Subcutaneous abdominal adipose tissue (tissue), 5 donors: ENCODE measurements around the gene USP20.

Experiments used
- H3K27ac ChIP-seq: one replicate; pipeline ENCODE4 v1.7.0; 2013; ENCODE audit warnings: low read depth, mild to moderate bottlenecking, inconsistent platforms, low read length, moderate library complexity
- H3K27me3 ChIP-seq, 5 donors: one replicate each; pipeline ENCODE4 v1.7.0; 2013; ENCODE audit warnings: low read length in 5 of 5, inconsistent platforms in 1 of 5; ENCODE audit not compliant: control insufficient read depth in 5 of 5, insufficient read depth in 4 of 5
- H3K36me3 ChIP-seq, 5 donors: one replicate each; pipeline ENCODE4 v1.7.0; 2013; ENCODE audit warnings: low read length in 5 of 5; ENCODE audit not compliant: control insufficient read depth in 5 of 5, insufficient read depth in 5 of 5
- H3K4me1 ChIP-seq, 5 donors: one replicate each; pipeline ENCODE4 v1.7.0; 2013; ENCODE audit warnings: low read length in 5 of 5, mild to moderate bottlenecking in 3 of 5, moderate library complexity in 1 of 5; ENCODE audit not compliant: control insufficient read depth in 5 of 5, insufficient read depth in 5 of 5
- H3K4me3 ChIP-seq, 5 donors: one replicate each; pipeline ENCODE4 v1.7.0; 2013; ENCODE audit warnings: low read length in 5 of 5, low read depth in 1 of 5
- H3K9ac ChIP-seq, 5 donors: one replicate each; pipeline ENCODE4 v1.7.0; 2013; ENCODE audit warnings: low read length in 5 of 5, mild to moderate bottlenecking in 4 of 5, moderate library complexity in 3 of 5
- H3K9me3 ChIP-seq, 5 donors: one replicate each; pipeline ENCODE4 v1.7.0; 2013; ENCODE audit warnings: low read length in 5 of 5; ENCODE audit not compliant: control insufficient read depth in 5 of 5
- donor health status: healthy.
- donor health status: healthy.
- donor health status: healthy.
- donor health status: healthy.
- donor health status: healthy.

The USP20 gene

GRCh38 chr9:129835860-129836223, 584 bp downstream of the USP20 start:
- H3K36me3 ChIP-seq: peaks cover 0 to 21% (median 14%) of the 10 kb centered on the region in 5 donors
- peak overlapping the region; percentile 46 for H3K27ac ChIP-seq
- H3K4me1 ChIP-seq: peaks cover 3 to 35% (median 28%) of the 10 kb centered on the region in 5 donors
- H3K9ac ChIP-seq: peak overlapping the region in 4 of 5 donors; percentile 74 to 86 (median 84)
- H3K9me3 ChIP-seq: no peaks in the 10 kb centered on the region
- no peaks in the 10 kb centered on the region for H3K27me3 ChIP-seq
- peak overlapping the region; percentile 75 to 99 (median 88) for H3K4me3 ChIP-seq

GRCh38 chr9:129836311-129837007, 1.2 kb downstream of the USP20 start:
- Histone ChIP-seq H3K4me1 (peaks cover 3 to 35% (median 28%) of the 10 kb centered on the region in 5 donors), H3K27ac (no peak overlapping the region), H3K36me3 (peaks cover 0 to 17% (median 10%) of the 10 kb centered on the region in 5 donors), H3K27me3 (no peaks in the 10 kb centered on the region), H3K4me3 (peak overlapping the region; percentile 75 to 99 (median 88)), H3K9ac (peak overlapping the region in 3 of 5 donors; percentile 74 to 85 (median 83)), H3K9me3 (no peaks in the 10 kb centered on the region)

GRCh38 chr9:129838707-129839259, 3.5 kb downstream of the USP20 start:
- Histone ChIP-seq H3K4me3 (no peak overlapping the region), H3K9me3 (no peaks in the 10 kb centered on the region), H3K36me3 (peaks cover 0 to 6% (median 0%) of the 10 kb centered on the region in 5 donors), H3K27ac (no peak overlapping the region), H3K4me1 (peaks cover 3 to 34% (median 25%) of the 10 kb centered on the region in 5 donors), H3K9ac (no peak overlapping the region), H3K27me3 (no peaks in the 10 kb centered on the region)

GRCh38 chr9:129839324-129840023, 4.2 kb downstream of the USP20 start:
- H3K9me3 ChIP-seq: no peaks in the 10 kb centered on the region
- peaks cover under 1 to 27% (median 18%) of the 10 kb centered on the region in 5 donors for H3K4me1 ChIP-seq
- H3K9ac ChIP-seq: no peak overlapping the region
- no peak overlapping the region for H3K27ac ChIP-seq
- H3K36me3 ChIP-seq: peaks cover 0 to 6% (median 0%) of the 10 kb centered on the region in 5 donors
- H3K4me3 ChIP-seq: no peak overlapping the region
- H3K27me3 ChIP-seq: no peaks in the 10 kb centered on the region

- no peaks in the 10 kb centered on the region for H3K27me3 ChIP-seq
- H3K4me1 ChIP-seq: peaks cover 0 to 23% (median 14%) of the 10 kb centered on the region in 5 donors
- no peak overlapping the region for H3K4me3 ChIP-seq
- no peak overlapping the region for H3K9ac ChIP-seq
- no peak overlapping the region for H3K27ac ChIP-seq
- H3K9me3 ChIP-seq: no peaks in the 10 kb centered on the region
- peaks cover 0 to 6% (median 0%) of the 10 kb centered on the region in 5 donors for H3K36me3 ChIP-seq
Measured at GRCh38 chr9:129840034-129840433, 4.8 kb downstream of the USP20 start.

GRCh38 chr9:129841071-129841470, 5.8 kb downstream of the USP20 start:
- Histone ChIP-seq H3K27me3 (no peaks in the 10 kb centered on the region), H3K4me1 (peaks cover 0 to 18% (median 10%) of the 10 kb centered on the region in 5 donors), H3K9me3 (no peaks in the 10 kb centered on the region), H3K27ac (no peak overlapping the region), H3K4me3 (no peak overlapping the region), H3K36me3 (peaks cover 0 to 6% (median 0%) of the 10 kb centered on the region in 5 donors), H3K9ac (no peak overlapping the region)

- Histone ChIP-seq H3K9ac (no peak overlapping the region), H3K36me3 (peaks cover 0 to 16% (median 7%) of the 10 kb centered on the region in 5 donors), H3K27ac (no peak overlapping the region), H3K27me3 (no peaks in the 10 kb centered on the region), H3K9me3 (no peaks in the 10 kb centered on the region), H3K4me3 (no peak overlapping the region), H3K4me1 (no peaks in the 10 kb centered on the region)
Measured at GRCh38 chr9:129845373-129845772, 10.1 kb downstream of the USP20 start.

GRCh38 chr9:129848712-129849441, 13.6 kb downstream of the USP20 start:
- no peak overlapping the region for H3K9ac ChIP-seq
- H3K9me3 ChIP-seq: no peaks in the 10 kb centered on the region
- no peaks in the 10 kb centered on the region for H3K27me3 ChIP-seq
- H3K27ac ChIP-seq: no peak overlapping the region
- peaks cover 6 to 43% (median 33%) of the 10 kb centered on the region in 5 donors for H3K36me3 ChIP-seq
- no peaks in the 10 kb centered on the region for H3K4me1 ChIP-seq
- no peak overlapping the region for H3K4me3 ChIP-seq

GRCh38 chr9:129849901-129850300, 14.6 kb downstream of the USP20 start:
- Histone ChIP-seq H3K27ac (no peak overlapping the region), H3K9me3 (no peaks in the 10 kb centered on the region), H3K4me1 (no peaks in the 10 kb centered on the region)

More at GRCh38 chr9:129849901-129850300, 14.6 kb downstream of the USP20 start:
- Histone ChIP-seq H3K4me3 (no peak overlapping the region), H3K27me3 (no peaks in the 10 kb centered on the region), H3K36me3 (peaks cover 11 to 53% (median 43%) of the 10 kb centered on the region in 5 donors), H3K9ac (no peak overlapping the region)
